H9 (cell line): ENCODE measurements around the gene NFKB2. TPM values are rescaled to one million over a fixed set of nuclear protein-coding genes. Genes with fewer than 3 reads are reported as not detected.

Source experiments
- DNase-seq: peaks from one replicate; pipeline ENCODE4 v3.0.0-alpha.2; 2017
- H2AFZ ChIP-seq: one replicate; pipeline ENCODE4 v1.6.1; 2013; ENCODE audit warnings: mild to moderate bottlenecking, low read length, control low read depth, moderate library complexity
- H2AK5ac ChIP-seq: 2 replicates; pipeline ENCODE4 v1.6.1; 2013; ENCODE audit warnings: low read length, control low read depth, mixed read lengths; ENCODE audit not compliant: insufficient read length
- H2BK120ac ChIP-seq: one replicate; pipeline ENCODE4 v1.6.1; 2013; ENCODE audit warnings: low read depth, mild to moderate bottlenecking, low read length, control low read depth, inconsistent platforms; ENCODE audit not compliant: poor library complexity, severe bottlenecking
- H2BK12ac ChIP-seq: 2 replicates; pipeline ENCODE4 v1.6.1; 2013; ENCODE audit warnings: low read length, control low read depth, mixed read lengths, low read depth; ENCODE audit not compliant: insufficient read length
- H2BK15ac ChIP-seq: 2 replicates; pipeline ENCODE4 v1.6.1; 2013; ENCODE audit warnings: low read depth, low read length, control low read depth
- H2BK20ac ChIP-seq: one replicate; pipeline ENCODE4 v1.6.1; 2013; ENCODE audit warnings: low read depth, mild to moderate bottlenecking, low read length, control low read depth, inconsistent platforms; ENCODE audit not compliant: poor library complexity, severe bottlenecking
- H2BK5ac ChIP-seq: 2 replicates; pipeline ENCODE4 v1.6.1; 2013; ENCODE audit warnings: low read length, control low read depth, mixed read lengths; ENCODE audit not compliant: insufficient read length
- H3K14ac ChIP-seq: 2 replicates; pipeline ENCODE4 v1.6.1; 2013; ENCODE audit warnings: low read length, control low read depth; ENCODE audit not compliant: insufficient read depth
- H3K18ac ChIP-seq: 2 replicates; pipeline ENCODE4 v1.6.1; 2013; ENCODE audit warnings: low read depth, mild to moderate bottlenecking, mixed read lengths, low read length, control low read depth; ENCODE audit not compliant: insufficient read length
- H3K23ac ChIP-seq: 2 replicates; pipeline ENCODE4 v1.6.1; 2013; ENCODE audit warnings: low read length, control low read depth, mixed read lengths, low read depth; ENCODE audit not compliant: insufficient read length
- H3K23me2 ChIP-seq: 2 replicates; pipeline ENCODE4 v1.6.1; 2013; ENCODE audit warnings: low read depth, mild to moderate bottlenecking, mixed read lengths, low read length, control low read depth; ENCODE audit not compliant: insufficient read length, poor library complexity, severe bottlenecking
- H3K27ac ChIP-seq: 2 replicates; pipeline ENCODE4 v1.5.1; 2013; ENCODE audit warnings: low read length, control low read depth, mixed read lengths, low read depth; ENCODE audit not compliant: insufficient read length
- H3K27me3 ChIP-seq: 2 replicates; pipeline ENCODE4 v1.6.1; 2013; ENCODE audit warnings: low read length, control low read depth, inconsistent platforms; ENCODE audit not compliant: insufficient read depth
- H3K4ac ChIP-seq: 2 replicates; pipeline ENCODE4 v1.6.1; 2013; ENCODE audit warnings: low read depth, mild to moderate bottlenecking, control low read depth, inconsistent platforms, low read length, moderate library complexity
- H3K4me1 ChIP-seq: 2 replicates; pipeline ENCODE4 v1.6.1; 2013; ENCODE audit warnings: low read length, control low read depth, inconsistent platforms; ENCODE audit not compliant: insufficient read depth
- H3K4me2 ChIP-seq: 2 replicates; pipeline ENCODE4 v1.6.1; 2013; ENCODE audit warnings: low read length, control low read depth, mixed read lengths; ENCODE audit not compliant: insufficient read length, insufficient read depth
- H3K56ac ChIP-seq: 2 replicates; pipeline ENCODE4 v1.6.1; 2013; ENCODE audit warnings: low read depth, mild to moderate bottlenecking, mixed read lengths, low read length, control low read depth; ENCODE audit not compliant: insufficient read length
- H3K79me1 ChIP-seq: 2 replicates; pipeline ENCODE4 v1.6.1; 2013; ENCODE audit warnings: low read depth, mild to moderate bottlenecking, moderate library complexity, low read length, control low read depth, inconsistent platforms; ENCODE audit not compliant: insufficient read depth, poor library complexity, severe bottlenecking
- H3K79me2 ChIP-seq: 2 replicates; pipeline ENCODE4 v1.6.1; 2013; ENCODE audit warnings: low read length, control low read depth, inconsistent platforms; ENCODE audit not compliant: insufficient read depth
- H3K9ac ChIP-seq: 2 replicates; pipeline ENCODE4 v1.6.1; 2013; ENCODE audit warnings: low read length, control low read depth, mixed read lengths; ENCODE audit not compliant: insufficient read length; ENCODE audit errors: extremely low read depth
- H3K9me3 ChIP-seq: one replicate; pipeline ENCODE4 v1.6.1; 2013; ENCODE audit warnings: low read depth, low read length, inconsistent platforms; ENCODE audit not compliant: control insufficient read depth
- H3T11ph ChIP-seq: one replicate; pipeline ENCODE4 v1.6.1; 2013; ENCODE audit warnings: mild to moderate bottlenecking, low read length, control low read depth, inconsistent platforms
- H4K20me1 ChIP-seq: one replicate; pipeline ENCODE4 v1.6.1; 2013; ENCODE audit not compliant: control insufficient read depth, insufficient read length, insufficient read depth
- H4K5ac ChIP-seq: 2 replicates; pipeline ENCODE4 v1.6.1; 2013; ENCODE audit warnings: low read depth, mild to moderate bottlenecking, mixed read lengths, low read length, control low read depth; ENCODE audit not compliant: insufficient read length
- H4K8ac ChIP-seq: replicated peaks from 2 replicates; pipeline ENCODE4 v1.6.1; 2013; ENCODE audit warnings: low read length, control low read depth, mixed read lengths, low read depth; ENCODE audit not compliant: insufficient read length
- H4K91ac ChIP-seq: 2 replicates; pipeline ENCODE4 v1.6.1; 2013; ENCODE audit warnings: low read depth, mild to moderate bottlenecking, moderate library complexity, mixed read lengths, low read length, control low read depth; ENCODE audit not compliant: insufficient read length
- H3K27ac Mint-ChIP-seq, 3 experiments: 2 replicates in 2 of 3; 3 replicates in 1 of 3; pipeline ENCODE4 v1.8.0; 2020 to 2021; ENCODE audit warnings: mixed read lengths in 3 of 3, mild to moderate bottlenecking in 1 of 3, moderate library complexity in 1 of 3
- H3K27me3 Mint-ChIP-seq: 2 replicates; pipeline ENCODE4 v1.8.0; 2021; ENCODE audit warnings: low read depth, mild to moderate bottlenecking, moderate library complexity, mixed read lengths
- H3K36me3 Mint-ChIP-seq, 3 experiments: 2 replicates in 2 of 3; 3 replicates in 1 of 3; pipeline ENCODE4 v1.8.0; 2020 to 2021; ENCODE audit warnings: low read depth in 3 of 3, mixed read lengths in 3 of 3; ENCODE audit not compliant: insufficient read depth in 1 of 3
- H3K4me1 Mint-ChIP-seq, 2 experiments: 2 replicates each; pipeline ENCODE4 v1.8.0; 2020; ENCODE audit warnings: mixed read lengths in 2 of 2
- H3K4me3 Mint-ChIP-seq, 2 experiments: 2 replicates in 1 of 2; 3 replicates in 1 of 2; pipeline ENCODE4 v1.8.0; 2020 to 2021; ENCODE audit warnings: mild to moderate bottlenecking in 2 of 2, mixed read lengths in 2 of 2, moderate library complexity in 1 of 2
- H3K9me3 Mint-ChIP-seq, 2 experiments: 2 replicates in 1 of 2; 3 replicates in 1 of 2; pipeline ENCODE4 v1.8.0; 2020; ENCODE audit warnings: mild to moderate bottlenecking in 2 of 2, mixed read lengths in 2 of 2, moderate library complexity in 1 of 2
- CTCF ChIP-seq: fragments of 200-600 bp; sonication (generic); conservative IDR thresholded peaks from 3 replicates; pipeline ENCODE4 v1.8.0; 2021; ENCODE audit warnings: antibody characterized with exemption, mild to moderate bottlenecking
- WGBS: extraction: QIAGEN DNeasy Blood & Tissue Kit; methylation state at CpG from one replicate; pipeline ENCODE4 v1.1.7; 2013; ENCODE audit warnings: missing lambda C conversion rate, low lambda C conversion rate, mixed read lengths; ENCODE audit not compliant: insufficient read length; ENCODE audit errors: extremely low coverage; 5-methylcytosine and 5-hydroxymethylcytosine counted together
- total RNA-seq: library from RNA; stranded (reverse); gene quantifications from 2 replicates; pipeline ENCODE4 v1.2.1, GENCODE V29; 2021

NFKB2 gene
- total RNA-seq, 1 experiment from 2014 or later, result 23.7 TPM

GRCh38 chr10:102404361-102405107, 9.0 kb downstream of the NFKB2 start:
- peaks cover 9 to 14% of the 10 kb centered on the region in 2 experiments for H3K4me1 Mint-ChIP-seq
- no peak overlapping the region for H4K5ac ChIP-seq
- no peak overlapping the region for H3K56ac ChIP-seq
- no peak overlapping the region for H3K4me3 Mint-ChIP-seq
- DNase-seq, result no peak
- no peak overlapping the region for H4K91ac ChIP-seq
- H2AK5ac ChIP-seq, result no peak overlapping the region
- H2BK20ac ChIP-seq, result no peak overlapping the region
- H3K36me3 Mint-ChIP-seq, result peaks cover 2 to 21% (median 13%) of the 10 kb centered on the region in 3 experiments; a peak in 5 of 7 replicates
- H3K4me1 ChIP-seq, result no peaks in the 10 kb centered on the region
- H3K27ac ChIP-seq, result no peak overlapping the region
- no peaks in the 10 kb centered on the region for H3K9me3 ChIP-seq
- no peak overlapping the region for H2BK12ac ChIP-seq
- no peak overlapping the region; a peak in 1 of 7 replicates for H3K27ac Mint-ChIP-seq
- no peak overlapping the region for H3K9ac ChIP-seq
- no CpG with 5 or more reads among the region's 17 CpGs for WGBS
- H3K27me3 Mint-ChIP-seq, result peaks cover 56% of the 10 kb centered on the region
- H3K9me3 Mint-ChIP-seq, result 0 out of 5 replicates have a peak, but pooled peaks cover 0 to under 1% of the 10 kb centered on the region in 2 experiments
- no peak overlapping the region for H4K8ac ChIP-seq
- H3K4ac ChIP-seq, result no peak overlapping the region
- H2BK5ac ChIP-seq, result no peak overlapping the region
- H2BK120ac ChIP-seq, result no peak overlapping the region
- H3K79me1 ChIP-seq, result no peaks in the 10 kb centered on the region
- TF ChIP-seq CTCF, result no peak
- no peaks in the 10 kb centered on the region for H3K79me2 ChIP-seq
- H3T11ph ChIP-seq, result no peak overlapping the region
- no peak overlapping the region for H3K14ac ChIP-seq
- no peak overlapping the region for H3K23ac ChIP-seq
- H3K18ac ChIP-seq, result no peak overlapping the region
- peaks cover 2% of the 10 kb centered on the region for H4K20me1 ChIP-seq
- H3K4me2 ChIP-seq, result no peak overlapping the region
- no peak overlapping the region for H2BK15ac ChIP-seq
- H3K27me3 ChIP-seq, result peaks cover 15% of the 10 kb centered on the region; the same call in 1 of the 2 replicates
- H3K23me2 ChIP-seq, result no peaks in the 10 kb centered on the region
- H2AFZ ChIP-seq, result no peak overlapping the region
